Hepatocyte (in vitro differentiated cells): Measurements from ENCODE around the gene CNPY4.

Experiments
- CTCF ChIP-seq: fragments of 200-600 bp; sonication (generic); IDR thresholded peaks from 2 replicates; pipeline ENCODE4 v1.5.1; 2016; ENCODE audit warnings: antibody characterized with exemption, mild to moderate bottlenecking; ENCODE audit not compliant: poor library complexity
- EZH2phosphoT487 ChIP-seq: fragments of 200-600 bp; sonication (generic); IDR thresholded peaks from one replicate; pipeline ENCODE4 v1.6.1; 2018; ENCODE audit warnings: antibody characterized with exemption, mild to moderate bottlenecking, low read depth, moderate library complexity; ENCODE audit not compliant: unreplicated experiment, severe bottlenecking

DNA sequence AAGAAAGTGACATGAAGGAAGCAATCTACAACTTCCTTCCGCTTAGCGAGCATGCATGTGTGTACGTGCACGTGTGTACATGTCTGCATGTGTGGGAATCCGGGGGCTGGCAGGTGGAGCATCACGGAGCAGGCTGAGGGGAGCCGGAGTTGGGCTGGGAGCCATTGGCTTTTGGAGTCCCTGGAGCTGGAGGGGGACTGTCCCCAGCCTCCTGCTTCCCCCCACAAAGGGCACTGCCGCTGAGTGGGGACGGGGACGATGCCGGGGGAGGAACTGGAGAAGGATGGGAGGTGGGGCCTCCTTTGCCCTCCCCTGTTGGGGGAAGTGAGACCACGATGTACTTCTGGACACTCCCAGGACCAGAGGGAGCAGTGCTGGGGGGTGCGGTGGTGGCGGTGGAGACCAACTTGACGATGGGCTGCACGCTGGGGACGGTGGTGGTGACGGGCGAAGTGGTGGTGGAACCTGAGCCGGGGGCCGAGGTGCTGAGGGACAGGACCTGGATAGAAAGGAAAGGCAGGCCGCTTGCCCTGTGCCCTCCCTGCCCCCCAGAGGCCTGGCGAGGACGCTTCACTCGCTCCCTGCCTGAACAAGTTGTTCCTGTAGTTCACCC lies 12.2 kb upstream of the CNPY4 start:
- TF ChIP-seq CTCF (no peak), EZH2phosphoT487 (no peak)
